K562 (cell line): Measurements from ENCODE around the gene DBH. TPM values are rescaled to one million over a fixed set of nuclear protein-coding genes. Genes with fewer than 3 reads are reported as not detected.

Experiments
- ATAC-seq: fragments of 200-7000 bp; cut with Tn5 transposase; 3 replicates; pipeline ENCODE4 v1.9.1; 2020; ENCODE audit warnings: moderate library complexity
- BruUV-seq: library from RNA; stranded (reverse); fragments of 400-500 nt; replicated peaks from 2 replicates; lab custom pipeline; 2021; lab: Mats Ljungman, UMichigan
- CTCF ChIA-PET: fragments of 300-600 bp; formaldehyde crosslinking; extraction: SDS; loops from one replicate; lab custom pipeline; 2021; ENCODE audit warnings: low intra/inter-chr PET ratio; lab: Yijun Ruan, JAX
- POLR2A ChIA-PET: fragments of 300-600, 350-650 bp; sonication (Branson Sonifier 250); formaldehyde crosslinking; extraction: SDS; loops from one replicate; lab custom pipeline; 2021; ENCODE audit warnings: antibody characterized with exemption, inconsistent platforms; lab: Yijun Ruan, JAX
- DNase-seq, 4 experiments: peaks; one replicate each; pipeline versions ENCODE4 v3.0.0 to v3.0.0-alpha.2; 2011 to 2018; ENCODE audit warnings: low spot score in 3 of 4, mixed read lengths in 3 of 4; ENCODE audit errors: extremely low read depth in 1 of 4
- FAIRE-seq: peaks from 2 replicates; lab custom pipeline; 2011; peaks lifted over from hg19 to GRCh38; lab: Jason Lieb, UNC
- H2AFZ ChIP-seq: 2 replicates; pipeline ENCODE4 v1.6.0; 2011; ENCODE audit warnings: low read depth, low read length, control low read depth, inconsistent platforms
- H3K27ac ChIP-seq: fragments of 200-600 bp; 3 replicates; pipeline ENCODE4 v1.8.0; 2011; ENCODE audit warnings: low read depth, mild to moderate bottlenecking, control low read depth, inconsistent platforms, low read length, moderate library complexity, mixed read lengths; ENCODE audit errors: extremely low read depth
- H3K27me3 ChIP-seq, 2 experiments: fragments of 300-600 bp in 1 of 2; 2 replicates in 1 of 2; 3 replicates in 1 of 2; pipeline versions ENCODE4 v1.6.0 to v1.8.0; 2011; ENCODE audit warnings: inconsistent platforms in 2 of 2, low read length in 2 of 2, mild to moderate bottlenecking in 1 of 2, mixed read lengths in 1 of 2, moderate library complexity in 1 of 2; ENCODE audit not compliant: control insufficient read depth in 2 of 2, insufficient read depth in 2 of 2
- H3K36me3 ChIP-seq: fragments of 300-600 bp; 3 replicates; pipeline ENCODE4 v1.8.0; 2011; ENCODE audit warnings: mild to moderate bottlenecking, low read length, inconsistent platforms; ENCODE audit not compliant: control insufficient read depth, insufficient read depth
- H3K4me1 ChIP-seq, 2 experiments: fragments of 200-600 bp in 1 of 2; replicated peaks in 1 of 2; 2 replicates in 1 of 2; 3 replicates in 1 of 2; pipeline versions ENCODE4 v1.5.1 to v1.8.0; 2011; ENCODE audit warnings: inconsistent platforms in 2 of 2, low read length in 2 of 2, mild to moderate bottlenecking in 1 of 2, mixed read lengths in 1 of 2, moderate library complexity in 1 of 2; ENCODE audit not compliant: control insufficient read depth in 2 of 2, insufficient read depth in 2 of 2
- H3K4me2 ChIP-seq: 2 replicates; pipeline ENCODE4 v1.6.1; 2011; ENCODE audit warnings: low read length, control low read depth, inconsistent platforms, mixed read lengths; ENCODE audit not compliant: insufficient read depth
- H3K4me3 ChIP-seq: fragments of 200-600 bp; sonication (generic), shearing (Covaris generic); 2 replicates; pipeline ENCODE4 v1.5.1; 2016; ENCODE audit warnings: control low read depth, inconsistent platforms
- H3K79me2 ChIP-seq: fragments of 200-600 bp; 3 replicates; pipeline ENCODE4 v1.8.0; 2011; ENCODE audit warnings: low read length, inconsistent platforms; ENCODE audit not compliant: control insufficient read depth, insufficient read depth
- H3K9ac ChIP-seq, 2 experiments: 2 replicates each; pipeline versions ENCODE4 v1.6.0 to v1.6.1; 2011; ENCODE audit warnings: low read depth in 2 of 2, low read length in 2 of 2, control low read depth in 1 of 2, inconsistent platforms in 1 of 2, mild to moderate bottlenecking in 1 of 2, mixed read lengths in 1 of 2; ENCODE audit not compliant: insufficient read depth in 1 of 2
- H3K9me1 ChIP-seq: one replicate; pipeline ENCODE4 v1.6.0; 2011; ENCODE audit warnings: inconsistent platforms, mild to moderate bottlenecking, low read length, moderate library complexity; ENCODE audit not compliant: control insufficient read depth, insufficient read depth
- H3K9me3 ChIP-seq: replicated peaks from 2 replicates; pipeline ENCODE4 v1.5.1; 2011; ENCODE audit warnings: low read depth, low read length, inconsistent platforms; ENCODE audit not compliant: control insufficient read depth, insufficient read depth
- H4K20me1 ChIP-seq: replicated peaks from 2 replicates; pipeline ENCODE4 v1.6.1; 2011; ENCODE audit warnings: low read length, inconsistent platforms, mixed read lengths; ENCODE audit not compliant: control insufficient read depth, insufficient read depth
- EGR1 ChIP-seq: fragments of 450-650 bp; conservative IDR thresholded peaks from 2 replicates; pipeline ENCODE4 v1.6.1; 2017; ENCODE audit warnings: mild to moderate bottlenecking
- EP300 ChIP-seq: IDR thresholded peaks from 2 replicates; pipeline ENCODE4 v1.6.1; 2012; ENCODE audit warnings: low read length, improper control_type of control experiment
- ETV5 ChIP-seq: sonication (generic); formaldehyde crosslinking; IDR thresholded peaks from 2 replicates; pipeline ENCODE4 v1.4.0; 2020; ENCODE audit warnings: low read depth, mild to moderate bottlenecking, missing genetic modification reagents
- HDGF ChIP-seq: fragments of 450-650 bp; IDR thresholded peaks from 2 replicates; pipeline ENCODE4 v1.6.1; 2016
- PHB2 ChIP-seq: fragments of 450-650 bp; IDR thresholded peaks from 2 replicates; pipeline ENCODE4 v1.6.1; 2017; ENCODE audit warnings: low read depth
- POLR2AphosphoS5 ChIP-seq: IDR thresholded peaks from 2 replicates; pipeline ENCODE4 v1.6.1; 2011; ENCODE audit warnings: mild to moderate bottlenecking, low read depth, low read length, moderate library complexity; ENCODE audit not compliant: control insufficient read depth, insufficient read depth
- TCF7 ChIP-seq: sonication (generic); IDR thresholded peaks from 2 replicates; pipeline ENCODE4 v1.6.1; 2016; ENCODE audit warnings: antibody characterized with exemption, borderline replicate concordance
- ZNF175 ChIP-seq: fragments of 200-800 bp; sonication (Bioruptor generic); IDR thresholded peaks from 2 replicates; pipeline ENCODE4 v1.6.1; 2016; ENCODE audit warnings: low read depth, mild to moderate bottlenecking, missing genetic modification characterization, missing compliant biosample characterization
- ZNF583 ChIP-seq: fragments of 250-450 bp; sonication (Bioruptor Pico); IDR thresholded peaks from 2 replicates; pipeline ENCODE4 v1.4.0; 2020
- WGBS: fragments of 100-300 bp; shearing (Covaris generic); methylation state at CpG from one replicate; pipeline ENCODE4 v1.1.6; 2016; ENCODE audit warnings: low coverage, mixed read lengths; ENCODE audit not compliant: insufficient coverage; ENCODE audit errors: missing lambda C conversion rate; 5-methylcytosine and 5-hydroxymethylcytosine counted together
- in situ Hi-C: fragments of 300-500 bp; cut with MboI; formaldehyde crosslinking; loops from 4 replicates; pipeline ENCODE4 v1.15.0; 2018; ENCODE audit warnings: inconsistent platforms, mixed read lengths
- intact Hi-C: fragments of 100-400 bp; cut with micrococcal nuclease; formaldehyde crosslinking; loops from 2 replicates; pipeline ENCODE4 v1.14.2; 2022
- polyA plus RNA-seq, 8 experiments: library from polyadenylated mRNA; depleted of rRNA in 4 of 8; stranded (reverse) in 5 of 8; unstranded in 3 of 8; fragments of >200 nt; fragmentation: Nextera tagmentation in 2 of 8; fragmentation: Illumina TruSeq in 1 of 8; extraction: Ambion mirVana in 2 of 8; extraction: Trizol in 1 of 8; gene quantifications; 2 replicates each; pipeline versions ENCODE4 v1.2.1 to v1.2.3, GENCODE V29; 2011 to 2014; ENCODE audit warnings: inconsistent platforms in 1 of 8, missing spikeins in 1 of 8
- total RNA-seq, 7 experiments: library from RNA; depleted of rRNA in 6 of 7; stranded (reverse); fragments of >200 nt in 6 of 7; fragmentation: Illumina TruSeq in 2 of 7; extraction: Trizol in 2 of 7; gene quantifications; 2 replicates each; pipeline versions ENCODE4 v1.2.1 to v1.2.3, GENCODE V29; 2011 to 2021; ENCODE audit warnings: low replicate concordance in 1 of 7
- TF ChIP-seq, protein P1 (sequence below): sonication (generic); formaldehyde crosslinking; IDR thresholded peaks from 2 replicates; pipeline ENCODE4 v1.8.0; 2022; ENCODE audit warnings: mild to moderate bottlenecking, missing genetic modification reagents
- TF ChIP-seq, protein P2 (sequence below): fragments of 450-650 bp; IDR thresholded peaks from 2 replicates; pipeline ENCODE4 v1.6.1; 2018; ENCODE audit warnings: mild to moderate bottlenecking, low read depth; ENCODE audit not compliant: partially characterized antibody

Gene DBH
- total and polyA plus RNA-seq, 9 of the 15 experiments (the other 6 are each of a cell fraction or from before 2014, with no cell fraction given), result not detected

DNA sequence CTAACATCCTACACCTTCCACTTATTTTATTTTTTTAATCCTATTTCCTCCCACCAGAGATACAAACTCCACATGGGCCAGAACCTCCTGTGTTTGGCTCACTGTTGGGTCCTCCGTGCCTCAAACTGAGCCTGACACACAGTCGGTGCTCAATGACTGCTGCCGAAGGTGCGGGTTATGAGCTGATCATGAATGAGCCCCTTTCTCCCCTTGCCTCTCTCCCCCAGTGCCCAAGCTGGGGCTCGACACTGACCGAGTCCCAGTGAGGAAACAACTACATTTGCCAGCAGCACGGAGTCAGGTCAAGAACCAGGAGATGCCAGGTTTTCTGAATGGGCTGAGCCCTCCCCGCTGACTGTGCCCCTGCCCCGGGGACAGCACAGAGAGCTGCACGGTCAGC lies 57.0 kb downstream of the DBH start:
- no peak overlapping the region for H2AFZ ChIP-seq
- H3K9me1 ChIP-seq, result no peaks in the 10 kb centered on the region
- no peak for DNase-seq
- H4K20me1 ChIP-seq, result peaks cover 15% of the 10 kb centered on the region
- intact Hi-C loops (no loop called here), in situ Hi-C loops (no loop called here)
- no peaks in the 10 kb centered on the region for H3K9me3 ChIP-seq
- H3K79me2 ChIP-seq, result no peaks in the 10 kb centered on the region
- no peak overlapping the region for H3K4me2 ChIP-seq
- CTCF ChIA-PET, result no interaction called here
- POLR2A ChIA-PET, result no interaction called here
- no peak overlapping the region for H3K4me3 ChIP-seq
- peaks cover 17 to 72% of the 10 kb centered on the region in 2 experiments for H3K27me3 ChIP-seq
- H3K4me1 ChIP-seq, result peaks cover 0 to 4% of the 10 kb centered on the region in 2 experiments; a peak in 2 of 5 replicates
- no peaks in the 10 kb centered on the region for H3K36me3 ChIP-seq
- H3K9ac ChIP-seq, result no peak overlapping the region
- BruUV-seq, result no TSS peak
- TF ChIP-seq EGR1, result no peak
- TF ChIP-seq TCF7, result no peak
- no peak for TF ChIP-seq HDGF
- no peak for TF ChIP-seq PHB2
- TF ChIP-seq ETV5 (CRISPR knock-in tag), result no peak
- TF ChIP-seq ZNF583, result no peak
- TF ChIP-seq, protein P1, sequence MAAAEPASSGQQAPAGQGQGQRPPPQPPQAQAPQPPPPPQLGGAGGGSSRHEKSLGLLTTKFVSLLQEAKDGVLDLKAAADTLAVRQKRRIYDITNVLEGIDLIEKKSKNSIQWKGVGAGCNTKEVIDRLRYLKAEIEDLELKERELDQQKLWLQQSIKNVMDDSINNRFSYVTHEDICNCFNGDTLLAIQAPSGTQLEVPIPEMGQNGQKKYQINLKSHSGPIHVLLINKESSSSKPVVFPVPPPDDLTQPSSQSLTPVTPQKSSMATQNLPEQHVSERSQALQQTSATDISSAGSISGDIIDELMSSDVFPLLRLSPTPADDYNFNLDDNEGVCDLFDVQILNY (CRISPR knock-in tag), result no peak
- TF ChIP-seq ZNF175 (CRISPR knock-in tag), result no peak
- TF ChIP-seq, protein P2, sequence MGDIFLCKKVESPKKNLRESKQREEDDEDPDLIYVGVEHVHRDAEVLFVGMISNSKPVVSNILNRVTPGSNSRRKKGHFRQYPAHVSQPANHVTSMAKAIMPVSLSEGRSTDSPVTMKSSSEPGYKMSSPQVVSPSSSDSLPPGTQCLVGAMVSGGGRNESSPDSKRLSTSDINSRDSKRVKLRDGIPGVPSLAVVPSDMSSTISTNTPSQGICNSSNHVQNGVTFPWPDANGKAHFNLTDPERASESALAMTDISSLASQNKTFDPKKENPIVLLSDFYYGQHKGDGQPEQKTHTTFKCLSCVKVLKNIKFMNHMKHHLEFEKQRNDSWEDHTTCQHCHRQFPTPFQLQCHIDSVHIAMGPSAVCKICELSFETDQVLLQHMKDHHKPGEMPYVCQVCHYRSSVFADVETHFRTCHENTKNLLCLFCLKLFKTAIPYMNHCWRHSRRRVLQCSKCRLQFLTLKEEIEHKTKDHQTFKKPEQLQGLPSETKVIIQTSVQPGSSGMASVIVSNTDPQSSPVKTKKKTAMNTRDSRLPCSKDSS, result no peak
- no peak for TF ChIP-seq EP300
- TF ChIP-seq POLR2AphosphoS5, result no peak
- TF ChIP-seq, all 486 proteins: peak for 0
- no peak for FAIRE-seq
- WGBS, result 1% methylated on average over 8 of the region's 10 CpGs
- no peak overlapping the region for H3K27ac ChIP-seq
- no peak for ATAC-seq
